Activated CD4-positive, CD25-positive, alpha-beta regulatory T cell treated with anti-CD3 and anti-CD28 coated beads, Interleukin-2, amount 50 U/mL, for 72 hours (primary cell): ENCODE measurements around the gene SLX1B.
"Not testable (repeated sequence)": the region's sequence is repeated elsewhere in the genome, so short reads cannot be mapped to it uniquely, and the experiment has no call there.

Experiments
- DNase-seq: peaks from one replicate; pipeline ENCODE4 v3.0.0; 2021

SLX1B gene

GRCh38 chr16:29454269-29454668 lies at the start of gene SLX1B, which contains the start of gene BOLA2:
TSS of gene SLX1B (plus strand) at chr16:29454533.
TSS of gene BOLA2 (minus strand) at chr16:29454351. CDS start at chr16:29454253, 98 bp downstream.
- not testable (repeated sequence) for DNase-seq

- DNase-seq: not testable (repeated sequence)
These were observed 49.1 kb upstream of the SLX1B start for GRCh38 chr16:29405249-29405648.

GRCh38 chr16:29423587-29423986 lies 30.7 kb upstream of the SLX1B start:
- DNase-seq: not testable (repeated sequence)

GRCh38 chr16:29425390-29425789 lies 28.9 kb upstream of the SLX1B start:
- DNase-seq: not testable (repeated sequence)

GRCh38 chr16:29453754-29454153 lies 579 bp upstream of the SLX1B start:
- not testable (repeated sequence) for DNase-seq

GRCh38 chr16:29454828-29455227 lies 495 bp downstream of the SLX1B start:
- not testable (repeated sequence) for DNase-seq

- DNase-seq: not testable (repeated sequence)
These were observed 3.3 kb downstream of the SLX1B start for GRCh38 chr16:29457660-29458059.

- not testable (repeated sequence) for DNase-seq
These were observed 5.6 kb downstream of the SLX1B start, which contains the start of gene SULT1A4 for GRCh38 chr16:29459706-29460646. TSS of gene SULT1A4 (plus strand) at chr16:29459913. CDS start at chr16:29461386, 1,473 bp downstream.

GRCh38 chr16:29460647-29461030 lies 6.3 kb downstream of the SLX1B start:
- not testable (repeated sequence) for DNase-seq

- DNase-seq: not testable (repeated sequence)
These were observed 11.9 kb downstream of the SLX1B start for GRCh38 chr16:29465985-29466824.

GRCh38 chr16:29466904-29467303 lies 12.6 kb downstream of the SLX1B start:
- not testable (repeated sequence) for DNase-seq

GRCh38 chr16:29467654-29468366 lies 13.5 kb downstream of the SLX1B start:
- not testable (repeated sequence) for DNase-seq

GRCh38 chr16:29469660-29470059 lies 15.3 kb downstream of the SLX1B start:
- peak; percentile 31 for DNase-seq

- not testable (repeated sequence) for DNase-seq
These were observed 17.7 kb downstream of the SLX1B start for GRCh38 chr16:29472065-29472464.

GRCh38 chr16:29482276-29482675 lies 27.9 kb downstream of the SLX1B start:
- DNase-seq: peak; percentile 23

- DNase-seq: not testable (repeated sequence)
These were observed 52.0 kb downstream of the SLX1B start, which contains the start of gene NPIPB12 for GRCh38 chr16:29506308-29506707. TSS of gene NPIPB12 (minus strand) at chr16:29506408.
